K562 (cell line): Measurements from ENCODE around the gene MTA2. TPM values are rescaled to one million over a fixed set of nuclear protein-coding genes. Genes with fewer than 3 reads are reported as not detected.
A peak's percentile ranks its signal among the peaks of the same experiment; 100 is the strongest.

Source experiments
- ATAC-seq: fragments of 200-7000 bp; cut with Tn5 transposase; 3 replicates; pipeline ENCODE4 v1.9.1; 2020; ENCODE audit warnings: moderate library complexity
- BruUV-seq: library from RNA; stranded (reverse); fragments of 400-500 nt; replicated peaks from 2 replicates; lab custom pipeline; 2021; lab: Mats Ljungman, UMichigan
- CTCF ChIA-PET: fragments of 300-600 bp; formaldehyde crosslinking; extraction: SDS; loops from one replicate; lab custom pipeline; 2021; ENCODE audit warnings: low intra/inter-chr PET ratio; lab: Yijun Ruan, JAX
- POLR2A ChIA-PET: fragments of 300-600, 350-650 bp; sonication (Branson Sonifier 250); formaldehyde crosslinking; extraction: SDS; loops from one replicate; lab custom pipeline; 2021; ENCODE audit warnings: antibody characterized with exemption, inconsistent platforms; lab: Yijun Ruan, JAX
- DNase-seq, 4 experiments: peaks; one replicate each; pipeline versions ENCODE4 v3.0.0 to v3.0.0-alpha.2; 2011 to 2018; ENCODE audit warnings: low spot score in 3 of 4, mixed read lengths in 3 of 4; ENCODE audit errors: extremely low read depth in 1 of 4
- FAIRE-seq: peaks from 2 replicates; lab custom pipeline; 2011; peaks lifted over from hg19 to GRCh38; lab: Jason Lieb, UNC
- H2AFZ ChIP-seq: 2 replicates; pipeline ENCODE4 v1.6.0; 2011; ENCODE audit warnings: low read depth, low read length, control low read depth, inconsistent platforms
- H3K27ac ChIP-seq: fragments of 200-600 bp; 3 replicates; pipeline ENCODE4 v1.8.0; 2011; ENCODE audit warnings: low read depth, mild to moderate bottlenecking, control low read depth, inconsistent platforms, low read length, moderate library complexity, mixed read lengths; ENCODE audit errors: extremely low read depth
- H3K27me3 ChIP-seq, 2 experiments: fragments of 300-600 bp in 1 of 2; 2 replicates in 1 of 2; 3 replicates in 1 of 2; pipeline versions ENCODE4 v1.6.0 to v1.8.0; 2011; ENCODE audit warnings: inconsistent platforms in 2 of 2, low read length in 2 of 2, mild to moderate bottlenecking in 1 of 2, mixed read lengths in 1 of 2, moderate library complexity in 1 of 2; ENCODE audit not compliant: control insufficient read depth in 2 of 2, insufficient read depth in 2 of 2
- H3K36me3 ChIP-seq: fragments of 300-600 bp; 3 replicates; pipeline ENCODE4 v1.8.0; 2011; ENCODE audit warnings: mild to moderate bottlenecking, low read length, inconsistent platforms; ENCODE audit not compliant: control insufficient read depth, insufficient read depth
- H3K4me1 ChIP-seq, 2 experiments: fragments of 200-600 bp in 1 of 2; replicated peaks in 1 of 2; 2 replicates in 1 of 2; 3 replicates in 1 of 2; pipeline versions ENCODE4 v1.5.1 to v1.8.0; 2011; ENCODE audit warnings: inconsistent platforms in 2 of 2, low read length in 2 of 2, mild to moderate bottlenecking in 1 of 2, mixed read lengths in 1 of 2, moderate library complexity in 1 of 2; ENCODE audit not compliant: control insufficient read depth in 2 of 2, insufficient read depth in 2 of 2
- H3K4me2 ChIP-seq: 2 replicates; pipeline ENCODE4 v1.6.1; 2011; ENCODE audit warnings: low read length, control low read depth, inconsistent platforms, mixed read lengths; ENCODE audit not compliant: insufficient read depth
- H3K4me3 ChIP-seq: fragments of 200-600 bp; sonication (generic), shearing (Covaris generic); 2 replicates; pipeline ENCODE4 v1.5.1; 2016; ENCODE audit warnings: control low read depth, inconsistent platforms
- H3K79me2 ChIP-seq: fragments of 200-600 bp; 3 replicates; pipeline ENCODE4 v1.8.0; 2011; ENCODE audit warnings: low read length, inconsistent platforms; ENCODE audit not compliant: control insufficient read depth, insufficient read depth
- H3K9ac ChIP-seq, 2 experiments: 2 replicates each; pipeline versions ENCODE4 v1.6.0 to v1.6.1; 2011; ENCODE audit warnings: low read depth in 2 of 2, low read length in 2 of 2, control low read depth in 1 of 2, inconsistent platforms in 1 of 2, mild to moderate bottlenecking in 1 of 2, mixed read lengths in 1 of 2; ENCODE audit not compliant: insufficient read depth in 1 of 2
- H3K9me1 ChIP-seq: one replicate; pipeline ENCODE4 v1.6.0; 2011; ENCODE audit warnings: inconsistent platforms, mild to moderate bottlenecking, low read length, moderate library complexity; ENCODE audit not compliant: control insufficient read depth, insufficient read depth
- H3K9me3 ChIP-seq: replicated peaks from 2 replicates; pipeline ENCODE4 v1.5.1; 2011; ENCODE audit warnings: low read depth, low read length, inconsistent platforms; ENCODE audit not compliant: control insufficient read depth, insufficient read depth
- H4K20me1 ChIP-seq: replicated peaks from 2 replicates; pipeline ENCODE4 v1.6.1; 2011; ENCODE audit warnings: low read length, inconsistent platforms, mixed read lengths; ENCODE audit not compliant: control insufficient read depth, insufficient read depth
- KDM2B ChIP-seq: fragments of 250-450 bp; sonication (Bioruptor Pico); IDR thresholded peaks from 2 replicates; pipeline ENCODE4 v1.8.0; 2021; ENCODE audit warnings: mild to moderate bottlenecking, moderate library complexity
- MYC ChIP-seq, 2 experiments: fragments of 250-450 bp in 1 of 2; sonication (Bioruptor Pico) in 1 of 2; IDR thresholded peaks; 2 replicates each; pipeline versions ENCODE4 v1.5.1 to v1.6.1; 2012 to 2021; ENCODE audit warnings: low read depth in 2 of 2, borderline replicate concordance in 1 of 2, improper control_type of control experiment in 1 of 2, low read length in 1 of 2, mild to moderate bottlenecking in 1 of 2, moderate library complexity in 1 of 2
- RB1 ChIP-seq: fragments of 450-650 bp; IDR thresholded peaks from 2 replicates; pipeline ENCODE4 v1.6.1; 2017; ENCODE audit warnings: low read depth, mild to moderate bottlenecking
- SPI1 ChIP-seq: IDR thresholded peaks from 2 replicates; pipeline ENCODE4 v1.6.1; 2011; ENCODE audit warnings: low read depth, low read length, control low read depth, borderline replicate concordance
- SRSF3 ChIP-seq: fragments of 200-400 bp; formaldehyde crosslinking; IDR thresholded peaks from 2 replicates; pipeline ENCODE4 v1.6.1; 2016; ENCODE audit warnings: mild to moderate bottlenecking, low read length, moderate library complexity; ENCODE audit not compliant: insufficient read depth
- TSC22D4 ChIP-seq: fragments of 450-650 bp; IDR thresholded peaks from 2 replicates; pipeline ENCODE4 v1.6.1; 2016; ENCODE audit warnings: missing genetic modification characterization, missing biosample characterization, control low read depth
- U2AF1 ChIP-seq: fragments of 200-400 bp; formaldehyde crosslinking; optimal IDR thresholded peaks from 2 replicates; pipeline ENCODE3; 2017; ENCODE audit warnings: mild to moderate bottlenecking, low read depth, low read length, moderate library complexity
- WGBS: fragments of 100-300 bp; shearing (Covaris generic); methylation state at CpG from one replicate; pipeline ENCODE4 v1.1.6; 2016; ENCODE audit warnings: low coverage, mixed read lengths; ENCODE audit not compliant: insufficient coverage; ENCODE audit errors: missing lambda C conversion rate; 5-methylcytosine and 5-hydroxymethylcytosine counted together
- in situ Hi-C: fragments of 300-500 bp; cut with MboI; formaldehyde crosslinking; loops from 4 replicates; pipeline ENCODE4 v1.15.0; 2018; ENCODE audit warnings: inconsistent platforms, mixed read lengths
- intact Hi-C: fragments of 100-400 bp; cut with micrococcal nuclease; formaldehyde crosslinking; loops from 2 replicates; pipeline ENCODE4 v1.14.2; 2022
- polyA plus RNA-seq, 8 experiments: library from polyadenylated mRNA; depleted of rRNA in 4 of 8; stranded (reverse) in 5 of 8; unstranded in 3 of 8; fragments of >200 nt; fragmentation: Nextera tagmentation in 2 of 8; fragmentation: Illumina TruSeq in 1 of 8; extraction: Ambion mirVana in 2 of 8; extraction: Trizol in 1 of 8; gene quantifications; 2 replicates each; pipeline versions ENCODE4 v1.2.1 to v1.2.3, GENCODE V29; 2011 to 2014; ENCODE audit warnings: inconsistent platforms in 1 of 8, missing spikeins in 1 of 8
- total RNA-seq, 7 experiments: library from RNA; depleted of rRNA in 6 of 7; stranded (reverse); fragments of >200 nt in 6 of 7; fragmentation: Illumina TruSeq in 2 of 7; extraction: Trizol in 2 of 7; gene quantifications; 2 replicates each; pipeline versions ENCODE4 v1.2.1 to v1.2.3, GENCODE V29; 2011 to 2021; ENCODE audit warnings: low replicate concordance in 1 of 7
- TF ChIP-seq, protein P1 (sequence below), 2 experiments: fragments of 450-650 bp; formaldehyde crosslinking in 1 of 2; IDR thresholded peaks; 2 replicates each; pipeline versions ENCODE4 v1.4.0 to v1.6.1; 2014 to 2020; ENCODE audit warnings: mild to moderate bottlenecking in 2 of 2, borderline replicate concordance in 1 of 2, low read depth in 1 of 2

MTA2 gene
- total and polyA plus RNA-seq, 9 of the 15 experiments (the other 6 are each of a cell fraction or from before 2014, with no cell fraction given): 6.2 to 220 (median 172) TPM

DNA sequence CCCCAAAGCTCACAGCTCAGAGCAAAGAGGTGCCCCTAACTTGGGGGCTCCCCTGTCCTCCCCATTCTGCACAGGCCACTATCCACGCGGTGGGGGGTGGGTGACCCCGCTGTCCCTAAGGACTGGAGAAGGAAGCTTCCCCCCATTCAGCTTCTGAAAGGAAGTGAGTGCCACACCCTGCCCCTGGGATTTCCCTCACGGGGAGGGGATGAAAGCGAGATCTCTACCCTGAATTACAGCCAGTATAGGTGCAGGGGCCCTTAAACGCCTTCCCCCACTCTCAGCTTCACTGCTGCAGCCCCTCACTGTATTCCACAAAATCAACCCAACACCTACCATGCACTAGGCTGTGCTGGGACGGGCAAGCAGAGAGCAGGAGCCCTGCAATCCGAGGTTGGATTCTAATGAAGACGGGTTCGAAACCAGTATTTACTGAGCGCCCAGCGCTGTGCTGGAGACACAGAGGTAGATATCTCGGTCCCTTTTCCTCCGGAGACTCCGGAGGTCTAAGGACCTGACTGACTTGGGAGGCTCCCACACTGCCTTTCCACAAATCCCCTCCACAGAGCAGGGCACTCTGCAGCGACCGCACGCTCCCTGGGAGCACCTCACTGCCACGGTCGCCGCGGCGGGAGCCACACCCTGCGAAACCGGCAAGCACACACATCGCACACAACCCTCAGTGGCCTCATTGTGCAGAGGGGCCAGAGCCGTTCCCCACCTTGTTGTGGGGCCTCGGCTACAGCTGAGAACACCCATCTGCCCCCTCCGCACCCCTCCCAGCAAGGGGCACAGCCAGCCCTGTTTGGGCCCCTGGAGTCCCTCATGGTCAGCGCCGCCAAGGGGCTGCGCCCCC, 56.9 kb downstream of the MTA2 start:
- peaks cover 70 to 87% of the 10 kb centered on the region in 2 experiments for H3K4me1 ChIP-seq
- peak; percentile 39 to 55 (median 47) for DNase-seq
- peak overlapping the region; percentile 66 to 95 for H3K9ac ChIP-seq
- intact Hi-C loops: loop anchor here (1.0 kb wide), 1 partner anchor 149 kb away; no protein-coding TSS in a partner anchor
- peaks cover 6% of the 10 kb centered on the region for H3K9me1 ChIP-seq
- no peaks in the 10 kb centered on the region; the same call in 1 of the 2 replicates for H4K20me1 ChIP-seq
- H2AFZ ChIP-seq: peak overlapping the region; percentile 84
- BruUV-seq: no TSS peak
- CTCF ChIA-PET: interaction anchor here (0.7 to 2.4 kb wide), 4 partner anchors 15 to 151 kb away, joined by 3 to 8 read pairs (median 4); no protein-coding TSS in a partner anchor
- 3% methylated on average over 30 of the region's 32 CpGs for WGBS
- peak overlapping the region; percentile 86 for H3K4me2 ChIP-seq
- peak overlapping the region; percentile 66 for H3K27ac ChIP-seq
- no peaks in the 10 kb centered on the region for H3K27me3 ChIP-seq
- H3K4me3 ChIP-seq: peak overlapping the region; percentile 67
- in situ Hi-C loops: no loop called here
- H3K36me3 ChIP-seq: no peaks in the 10 kb centered on the region
- ATAC-seq: peak; percentile 38
- FAIRE-seq: peak; percentile 23
- H3K9me3 ChIP-seq: no peaks in the 10 kb centered on the region
- POLR2A ChIA-PET: interaction anchor here (0.5 to 3.0 kb wide), 9 partner anchors 8 to 183 kb away, joined by 3 to 17 read pairs (median 4); partner anchors contain the start of gene TTC9C
- peaks cover 65% of the 10 kb centered on the region for H3K79me2 ChIP-seq
- TF ChIP-seq SRSF3 (0 out of 2 replicates have a peak, but pooled peaks have one; percentile 23), MYC (IDR thresholded peaks at IDR 0.05; ENCODE audit: low read depth, low read length) (no peak), MYC (CRISPR knock-in tag; IDR thresholded peaks at IDR 0.05; ENCODE audit: borderline replicate concordance, low read depth) (peak; percentile 44; the same call in 1 of the 2 replicates), KDM2B (peak; percentile 70; the same call in 1 of the 2 replicates), U2AF1 (peak; percentile 11), SPI1 (peak; percentile 68; the same call in 1 of the 2 replicates), RB1 (0 out of 2 replicates have a peak, but pooled peaks have one; percentile 10), TSC22D4 (tag) (no peak)
- TF ChIP-seq, protein P1, sequence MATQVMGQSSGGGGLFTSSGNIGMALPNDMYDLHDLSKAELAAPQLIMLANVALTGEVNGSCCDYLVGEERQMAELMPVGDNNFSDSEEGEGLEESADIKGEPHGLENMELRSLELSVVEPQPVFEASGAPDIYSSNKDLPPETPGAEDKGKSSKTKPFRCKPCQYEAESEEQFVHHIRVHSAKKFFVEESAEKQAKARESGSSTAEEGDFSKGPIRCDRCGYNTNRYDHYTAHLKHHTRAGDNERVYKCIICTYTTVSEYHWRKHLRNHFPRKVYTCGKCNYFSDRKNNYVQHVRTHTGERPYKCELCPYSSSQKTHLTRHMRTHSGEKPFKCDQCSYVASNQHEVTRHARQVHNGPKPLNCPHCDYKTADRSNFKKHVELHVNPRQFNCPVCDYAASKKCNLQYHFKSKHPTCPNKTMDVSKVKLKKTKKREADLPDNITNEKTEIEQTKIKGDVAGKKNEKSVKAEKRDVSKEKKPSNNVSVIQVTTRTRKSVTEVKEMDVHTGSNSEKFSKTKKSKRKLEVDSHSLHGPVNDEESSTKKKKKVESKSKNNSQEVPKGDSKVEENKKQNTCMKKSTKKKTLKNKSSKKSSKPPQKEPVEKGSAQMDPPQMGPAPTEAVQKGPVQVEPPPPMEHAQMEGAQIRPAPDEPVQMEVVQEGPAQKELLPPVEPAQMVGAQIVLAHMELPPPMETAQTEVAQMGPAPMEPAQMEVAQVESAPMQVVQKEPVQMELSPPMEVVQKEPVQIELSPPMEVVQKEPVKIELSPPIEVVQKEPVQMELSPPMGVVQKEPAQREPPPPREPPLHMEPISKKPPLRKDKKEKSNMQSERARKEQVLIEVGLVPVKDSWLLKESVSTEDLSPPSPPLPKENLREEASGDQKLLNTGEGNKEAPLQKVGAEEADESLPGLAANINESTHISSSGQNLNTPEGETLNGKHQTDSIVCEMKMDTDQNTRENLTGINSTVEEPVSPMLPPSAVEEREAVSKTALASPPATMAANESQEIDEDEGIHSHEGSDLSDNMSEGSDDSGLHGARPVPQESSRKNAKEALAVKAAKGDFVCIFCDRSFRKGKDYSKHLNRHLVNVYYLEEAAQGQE (IDR thresholded peaks at IDR 0.05; ENCODE audit: borderline replicate concordance): no peak
- TF ChIP-seq, protein P1 (CRISPR knock-in tag; IDR thresholded peaks at IDR 0.05; ENCODE audit: low read depth): 0 out of 2 replicates have a peak, but pooled peaks have one; percentile 25
